Neural cell (in vitro differentiated cells): ENCODE measurements around the gene DNAI1. TPM values are rescaled to one million over a fixed set of nuclear protein-coding genes. Genes with fewer than 3 reads are reported as not detected.
A peak's percentile ranks its signal among the peaks of the same experiment; 100 is the strongest.
"Not testable (repeated sequence)": the region's sequence is repeated elsewhere in the genome, so short reads cannot be mapped to it uniquely, and the experiment has no call there.

ENCODE experiments used
- H2AFZ ChIP-seq: fragments of 200-600, 300-800 bp; sonication (generic), shearing (Covaris generic); 2 replicates; pipeline ENCODE4 v1.6.0; 2014; ENCODE audit warnings: low read depth, mild to moderate bottlenecking, antibody characterized with exemption, low read length, moderate library complexity
- H3F3A ChIP-seq: fragments of 200-600 bp; shearing (Covaris generic); 2 replicates; pipeline ENCODE4 v1.6.1; 2016; ENCODE audit warnings: mild to moderate bottlenecking, moderate library complexity, mixed read lengths, antibody characterized with exemption, low read length; ENCODE audit not compliant: insufficient read depth, poor library complexity, severe bottlenecking
- H3K27ac ChIP-seq: fragments of 200-600, 300-800 bp; sonication (generic), shearing (Covaris generic); 2 replicates; pipeline ENCODE4 v1.5.1; 2014; ENCODE audit warnings: mild to moderate bottlenecking, low read length, moderate library complexity
- H3K27me3 ChIP-seq: fragments of 300-800, 200-600 bp; sonication (generic), shearing (Covaris generic); 2 replicates; pipeline ENCODE4 v1.6.0; 2014; ENCODE audit warnings: mild to moderate bottlenecking, low read depth, low read length, moderate library complexity; ENCODE audit not compliant: insufficient read depth
- H3K36me3 ChIP-seq: fragments of 300-800, 200-600 bp; sonication (generic), shearing (Covaris generic); 2 replicates; pipeline ENCODE4 v1.5.1; 2014; ENCODE audit warnings: mild to moderate bottlenecking, antibody characterized with exemption, low read length, moderate library complexity; ENCODE audit not compliant: insufficient read depth
- H3K4me2 ChIP-seq: fragments of 300-800, 200-600 bp; sonication (generic), shearing (Covaris generic); 2 replicates; pipeline ENCODE4 v1.6.0; 2014; ENCODE audit warnings: mild to moderate bottlenecking, low read length
- H3K4me3 ChIP-seq: fragments of 300-800, 200-600 bp; sonication (generic), shearing (Covaris generic); 2 replicates; pipeline ENCODE4 v1.5.1; 2014; ENCODE audit warnings: mild to moderate bottlenecking, low read length, moderate library complexity
- H3K79me2 ChIP-seq: fragments of 200-600 bp; shearing (Covaris generic); replicated peaks from 2 replicates; pipeline ENCODE4 v1.6.0; 2014; ENCODE audit warnings: mild to moderate bottlenecking, low read length, moderate library complexity; ENCODE audit not compliant: insufficient read depth
- H3K9ac ChIP-seq: fragments of 300-800, 200-600 bp; sonication (generic), shearing (Covaris generic); 2 replicates; pipeline ENCODE4 v1.6.1; 2016; ENCODE audit warnings: mild to moderate bottlenecking, low read length, mixed read lengths
- H3K9me2 ChIP-seq: fragments of 200-600 bp; shearing (Covaris generic); 2 replicates; pipeline ENCODE4 v1.6.1; 2016; ENCODE audit warnings: mild to moderate bottlenecking, low read length, mixed read lengths; ENCODE audit not compliant: insufficient read depth
- H3K9me3 ChIP-seq: fragments of 200-600, 300-800 bp; sonication (generic), shearing (Covaris generic); 2 replicates; pipeline ENCODE4 v1.6.1; 2016; ENCODE audit warnings: mild to moderate bottlenecking, mixed run types, low read length, moderate library complexity, mixed read lengths
- H4K20me1 ChIP-seq: fragments of 200-600 bp; shearing (Covaris generic); 2 replicates; pipeline ENCODE4 v1.6.1; 2016; ENCODE audit warnings: mild to moderate bottlenecking, mixed run types; ENCODE audit not compliant: insufficient read depth
- RAD21 ChIP-seq: fragments of 450-650 bp; conservative IDR thresholded peaks from 2 replicates; pipeline ENCODE4 v1.6.1; 2014; ENCODE audit warnings: antibody characterized with exemption, mild to moderate bottlenecking, moderate library complexity
- SMC3 ChIP-seq: fragments of 450-650 bp; conservative IDR thresholded peaks from 2 replicates; pipeline ENCODE4 v1.6.1; 2014; ENCODE audit warnings: antibody characterized with exemption, mild to moderate bottlenecking, moderate library complexity; ENCODE audit not compliant: poor library complexity
- polyA plus RNA-seq: library from polyadenylated mRNA; depleted of rRNA; stranded (reverse); fragments of >200 nt; gene quantifications from 2 replicates; pipeline ENCODE4 v1.2.3, GENCODE V29; 2014
- TF ChIP-seq, protein P1 (sequence below): fragments of 450-650 bp; IDR thresholded peaks from 2 replicates; pipeline ENCODE4 v1.5.1; 2014; ENCODE audit warnings: antibody characterized with exemption, mild to moderate bottlenecking, moderate library complexity; ENCODE audit not compliant: poor library complexity, severe bottlenecking
- TF ChIP-seq, protein P2 (sequence below): IDR thresholded peaks from 2 replicates; pipeline ENCODE4 v1.6.1; 2012; ENCODE audit warnings: borderline replicate concordance

DNAI1 gene
- polyA plus RNA-seq, 1 donor from 2014 or later = 0.99 TPM

GRCh38 chr9:34437006-34437925, 21.3 kb upstream of the DNAI1 start:
- H3K36me3 ChIP-seq = peaks cover 4% of the 10 kb centered on the region
- no peak overlapping the region for H2AFZ ChIP-seq
- H3K27ac ChIP-seq = no peak overlapping the region
- H3K9me3 ChIP-seq = no peaks in the 10 kb centered on the region
- no peaks in the 10 kb centered on the region for H3K27me3 ChIP-seq
- no peak overlapping the region for H3K4me2 ChIP-seq
- no peaks in the 10 kb centered on the region for H3K9me2 ChIP-seq
- peak; percentile 82 for TF ChIP-seq RAD21
- TF ChIP-seq SMC3 = peak; percentile 79
- TF ChIP-seq, protein P1, sequence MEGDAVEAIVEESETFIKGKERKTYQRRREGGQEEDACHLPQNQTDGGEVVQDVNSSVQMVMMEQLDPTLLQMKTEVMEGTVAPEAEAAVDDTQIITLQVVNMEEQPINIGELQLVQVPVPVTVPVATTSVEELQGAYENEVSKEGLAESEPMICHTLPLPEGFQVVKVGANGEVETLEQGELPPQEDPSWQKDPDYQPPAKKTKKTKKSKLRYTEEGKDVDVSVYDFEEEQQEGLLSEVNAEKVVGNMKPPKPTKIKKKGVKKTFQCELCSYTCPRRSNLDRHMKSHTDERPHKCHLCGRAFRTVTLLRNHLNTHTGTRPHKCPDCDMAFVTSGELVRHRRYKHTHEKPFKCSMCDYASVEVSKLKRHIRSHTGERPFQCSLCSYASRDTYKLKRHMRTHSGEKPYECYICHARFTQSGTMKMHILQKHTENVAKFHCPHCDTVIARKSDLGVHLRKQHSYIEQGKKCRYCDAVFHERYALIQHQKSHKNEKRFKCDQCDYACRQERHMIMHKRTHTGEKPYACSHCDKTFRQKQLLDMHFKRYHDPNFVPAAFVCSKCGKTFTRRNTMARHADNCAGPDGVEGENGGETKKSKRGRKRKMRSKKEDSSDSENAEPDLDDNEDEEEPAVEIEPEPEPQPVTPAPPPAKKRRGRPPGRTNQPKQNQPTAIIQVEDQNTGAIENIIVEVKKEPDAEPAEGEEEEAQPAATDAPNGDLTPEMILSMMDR = peak; percentile 77
- TF ChIP-seq, protein P2, sequence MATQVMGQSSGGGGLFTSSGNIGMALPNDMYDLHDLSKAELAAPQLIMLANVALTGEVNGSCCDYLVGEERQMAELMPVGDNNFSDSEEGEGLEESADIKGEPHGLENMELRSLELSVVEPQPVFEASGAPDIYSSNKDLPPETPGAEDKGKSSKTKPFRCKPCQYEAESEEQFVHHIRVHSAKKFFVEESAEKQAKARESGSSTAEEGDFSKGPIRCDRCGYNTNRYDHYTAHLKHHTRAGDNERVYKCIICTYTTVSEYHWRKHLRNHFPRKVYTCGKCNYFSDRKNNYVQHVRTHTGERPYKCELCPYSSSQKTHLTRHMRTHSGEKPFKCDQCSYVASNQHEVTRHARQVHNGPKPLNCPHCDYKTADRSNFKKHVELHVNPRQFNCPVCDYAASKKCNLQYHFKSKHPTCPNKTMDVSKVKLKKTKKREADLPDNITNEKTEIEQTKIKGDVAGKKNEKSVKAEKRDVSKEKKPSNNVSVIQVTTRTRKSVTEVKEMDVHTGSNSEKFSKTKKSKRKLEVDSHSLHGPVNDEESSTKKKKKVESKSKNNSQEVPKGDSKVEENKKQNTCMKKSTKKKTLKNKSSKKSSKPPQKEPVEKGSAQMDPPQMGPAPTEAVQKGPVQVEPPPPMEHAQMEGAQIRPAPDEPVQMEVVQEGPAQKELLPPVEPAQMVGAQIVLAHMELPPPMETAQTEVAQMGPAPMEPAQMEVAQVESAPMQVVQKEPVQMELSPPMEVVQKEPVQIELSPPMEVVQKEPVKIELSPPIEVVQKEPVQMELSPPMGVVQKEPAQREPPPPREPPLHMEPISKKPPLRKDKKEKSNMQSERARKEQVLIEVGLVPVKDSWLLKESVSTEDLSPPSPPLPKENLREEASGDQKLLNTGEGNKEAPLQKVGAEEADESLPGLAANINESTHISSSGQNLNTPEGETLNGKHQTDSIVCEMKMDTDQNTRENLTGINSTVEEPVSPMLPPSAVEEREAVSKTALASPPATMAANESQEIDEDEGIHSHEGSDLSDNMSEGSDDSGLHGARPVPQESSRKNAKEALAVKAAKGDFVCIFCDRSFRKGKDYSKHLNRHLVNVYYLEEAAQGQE = no peak
- H3K4me3 ChIP-seq = no peak overlapping the region
- no peak overlapping the region for H3K9ac ChIP-seq
- no peaks in the 10 kb centered on the region for H3F3A ChIP-seq
- no peaks in the 10 kb centered on the region for H4K20me1 ChIP-seq
- H3K79me2 ChIP-seq = no peaks in the 10 kb centered on the region

GRCh38 chr9:34437926-34438307, 20.7 kb upstream of the DNAI1 start:
- H3K9me3 ChIP-seq, H3K4me2 ChIP-seq, H3K27ac ChIP-seq, H3K36me3 ChIP-seq, H3K9me2 ChIP-seq, H3K4me3 ChIP-seq, H2AFZ ChIP-seq, H3K79me2 ChIP-seq, H3K27me3 ChIP-seq, H4K20me1 ChIP-seq, H3F3A ChIP-seq, H3K9ac ChIP-seq: not testable (repeated sequence)

DNA sequence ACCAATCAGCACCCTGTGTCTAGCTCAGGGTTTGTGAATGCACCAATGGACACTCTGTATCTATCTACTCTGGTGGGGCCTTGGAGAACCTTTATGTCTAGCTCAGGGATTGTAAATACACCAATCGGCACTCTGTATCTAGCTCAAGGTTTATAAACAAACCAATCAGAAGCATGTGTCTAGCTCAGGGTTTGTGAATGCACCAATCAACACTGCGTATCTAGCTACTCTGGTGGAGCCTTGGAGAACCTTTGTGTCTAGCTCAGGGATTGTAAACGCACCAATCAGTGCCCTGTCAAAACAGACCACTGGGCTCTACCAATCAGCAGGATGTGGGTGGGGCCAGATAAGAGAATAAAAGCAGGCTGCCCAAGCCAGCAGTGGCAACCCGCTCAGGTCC, 20.1 kb upstream of the DNAI1 start:
- H3K9ac ChIP-seq, H3K4me2 ChIP-seq, H3F3A ChIP-seq, H3K27me3 ChIP-seq, H3K4me3 ChIP-seq, H3K27ac ChIP-seq, H3K36me3 ChIP-seq, H3K9me3 ChIP-seq, H3K9me2 ChIP-seq, H4K20me1 ChIP-seq, H2AFZ ChIP-seq, H3K79me2 ChIP-seq: not testable (repeated sequence)
